Astrocyte (in vitro differentiated cells and primary cell): ENCODE results near the gene BANP.
"Not testable (repeated sequence)": the region's sequence is repeated elsewhere in the genome, so short reads cannot be mapped to it uniquely, and the experiment has no call there.

Experiments
- EZH2 ChIP-seq: IDR thresholded peaks from 2 replicates; pipeline ENCODE4 v1.6.1; 2012; ENCODE audit warnings: mild to moderate bottlenecking, low read length, inconsistent platforms; ENCODE audit not compliant: insufficient read depth
- TF ChIP-seq, protein P1 (sequence below): IDR thresholded peaks from 2 replicates; pipeline ENCODE4 v1.5.1; 2011; ENCODE audit warnings: low read depth, mild to moderate bottlenecking, inconsistent platforms, low read length, moderate library complexity; ENCODE audit not compliant: insufficient read depth

DNA sequence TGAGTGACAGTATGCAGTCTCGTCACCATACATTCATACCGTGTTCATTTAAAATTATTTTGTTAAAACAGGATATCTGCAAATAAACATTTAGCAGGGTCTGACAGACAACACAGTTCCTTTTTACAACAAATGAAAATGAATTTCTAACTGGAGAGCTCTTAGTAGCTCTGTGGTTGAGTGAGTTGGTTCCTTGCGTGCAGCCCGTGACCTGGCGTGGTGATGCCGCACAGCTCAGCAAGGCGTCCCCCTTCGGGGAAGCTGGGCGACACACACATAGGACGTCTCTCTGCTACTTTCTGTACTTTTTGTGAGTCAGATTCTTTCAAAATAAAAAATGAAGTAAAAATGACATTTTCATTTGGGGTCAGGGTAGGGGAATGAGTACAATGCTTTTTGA is 86.1 kb downstream of the BANP start:
- TF ChIP-seq, protein P1, sequence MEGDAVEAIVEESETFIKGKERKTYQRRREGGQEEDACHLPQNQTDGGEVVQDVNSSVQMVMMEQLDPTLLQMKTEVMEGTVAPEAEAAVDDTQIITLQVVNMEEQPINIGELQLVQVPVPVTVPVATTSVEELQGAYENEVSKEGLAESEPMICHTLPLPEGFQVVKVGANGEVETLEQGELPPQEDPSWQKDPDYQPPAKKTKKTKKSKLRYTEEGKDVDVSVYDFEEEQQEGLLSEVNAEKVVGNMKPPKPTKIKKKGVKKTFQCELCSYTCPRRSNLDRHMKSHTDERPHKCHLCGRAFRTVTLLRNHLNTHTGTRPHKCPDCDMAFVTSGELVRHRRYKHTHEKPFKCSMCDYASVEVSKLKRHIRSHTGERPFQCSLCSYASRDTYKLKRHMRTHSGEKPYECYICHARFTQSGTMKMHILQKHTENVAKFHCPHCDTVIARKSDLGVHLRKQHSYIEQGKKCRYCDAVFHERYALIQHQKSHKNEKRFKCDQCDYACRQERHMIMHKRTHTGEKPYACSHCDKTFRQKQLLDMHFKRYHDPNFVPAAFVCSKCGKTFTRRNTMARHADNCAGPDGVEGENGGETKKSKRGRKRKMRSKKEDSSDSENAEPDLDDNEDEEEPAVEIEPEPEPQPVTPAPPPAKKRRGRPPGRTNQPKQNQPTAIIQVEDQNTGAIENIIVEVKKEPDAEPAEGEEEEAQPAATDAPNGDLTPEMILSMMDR = not testable (repeated sequence)
- not testable (repeated sequence) for TF ChIP-seq EZH2
